K562 (cell line): Measurements from ENCODE around the gene PNMT. TPM values are rescaled to one million over a fixed set of nuclear protein-coding genes. Genes with fewer than 3 reads are reported as not detected.

ENCODE experiments used
- ATAC-seq: fragments of 200-7000 bp; cut with Tn5 transposase; 3 replicates; pipeline ENCODE4 v1.9.1; 2020; ENCODE audit warnings: moderate library complexity
- BruUV-seq: library from RNA; stranded (reverse); fragments of 400-500 nt; replicated peaks from 2 replicates; lab custom pipeline; 2021; lab: Mats Ljungman, UMichigan
- CTCF ChIA-PET: fragments of 300-600 bp; formaldehyde crosslinking; extraction: SDS; loops from one replicate; lab custom pipeline; 2021; ENCODE audit warnings: low intra/inter-chr PET ratio; lab: Yijun Ruan, JAX
- POLR2A ChIA-PET: fragments of 300-600, 350-650 bp; sonication (Branson Sonifier 250); formaldehyde crosslinking; extraction: SDS; loops from one replicate; lab custom pipeline; 2021; ENCODE audit warnings: antibody characterized with exemption, inconsistent platforms; lab: Yijun Ruan, JAX
- DNase-seq, 4 experiments: peaks; one replicate each; pipeline versions ENCODE4 v3.0.0 to v3.0.0-alpha.2; 2011 to 2018; ENCODE audit warnings: low spot score in 3 of 4, mixed read lengths in 3 of 4; ENCODE audit errors: extremely low read depth in 1 of 4
- FAIRE-seq: peaks from 2 replicates; lab custom pipeline; 2011; peaks lifted over from hg19 to GRCh38; lab: Jason Lieb, UNC
- H2AFZ ChIP-seq: 2 replicates; pipeline ENCODE4 v1.6.0; 2011; ENCODE audit warnings: low read depth, low read length, control low read depth, inconsistent platforms
- H3K27ac ChIP-seq: fragments of 200-600 bp; 3 replicates; pipeline ENCODE4 v1.8.0; 2011; ENCODE audit warnings: low read depth, mild to moderate bottlenecking, control low read depth, inconsistent platforms, low read length, moderate library complexity, mixed read lengths; ENCODE audit errors: extremely low read depth
- H3K27me3 ChIP-seq, 2 experiments: fragments of 300-600 bp in 1 of 2; 2 replicates in 1 of 2; 3 replicates in 1 of 2; pipeline versions ENCODE4 v1.6.0 to v1.8.0; 2011; ENCODE audit warnings: inconsistent platforms in 2 of 2, low read length in 2 of 2, mild to moderate bottlenecking in 1 of 2, mixed read lengths in 1 of 2, moderate library complexity in 1 of 2; ENCODE audit not compliant: control insufficient read depth in 2 of 2, insufficient read depth in 2 of 2
- H3K36me3 ChIP-seq: fragments of 300-600 bp; 3 replicates; pipeline ENCODE4 v1.8.0; 2011; ENCODE audit warnings: mild to moderate bottlenecking, low read length, inconsistent platforms; ENCODE audit not compliant: control insufficient read depth, insufficient read depth
- H3K4me1 ChIP-seq, 2 experiments: fragments of 200-600 bp in 1 of 2; replicated peaks in 1 of 2; 2 replicates in 1 of 2; 3 replicates in 1 of 2; pipeline versions ENCODE4 v1.5.1 to v1.8.0; 2011; ENCODE audit warnings: inconsistent platforms in 2 of 2, low read length in 2 of 2, mild to moderate bottlenecking in 1 of 2, mixed read lengths in 1 of 2, moderate library complexity in 1 of 2; ENCODE audit not compliant: control insufficient read depth in 2 of 2, insufficient read depth in 2 of 2
- H3K4me2 ChIP-seq: 2 replicates; pipeline ENCODE4 v1.6.1; 2011; ENCODE audit warnings: low read length, control low read depth, inconsistent platforms, mixed read lengths; ENCODE audit not compliant: insufficient read depth
- H3K4me3 ChIP-seq: fragments of 200-600 bp; sonication (generic), shearing (Covaris generic); 2 replicates; pipeline ENCODE4 v1.5.1; 2016; ENCODE audit warnings: control low read depth, inconsistent platforms
- H3K79me2 ChIP-seq: fragments of 200-600 bp; 3 replicates; pipeline ENCODE4 v1.8.0; 2011; ENCODE audit warnings: low read length, inconsistent platforms; ENCODE audit not compliant: control insufficient read depth, insufficient read depth
- H3K9ac ChIP-seq, 2 experiments: 2 replicates each; pipeline versions ENCODE4 v1.6.0 to v1.6.1; 2011; ENCODE audit warnings: low read depth in 2 of 2, low read length in 2 of 2, control low read depth in 1 of 2, inconsistent platforms in 1 of 2, mild to moderate bottlenecking in 1 of 2, mixed read lengths in 1 of 2; ENCODE audit not compliant: insufficient read depth in 1 of 2
- H3K9me1 ChIP-seq: one replicate; pipeline ENCODE4 v1.6.0; 2011; ENCODE audit warnings: inconsistent platforms, mild to moderate bottlenecking, low read length, moderate library complexity; ENCODE audit not compliant: control insufficient read depth, insufficient read depth
- H3K9me3 ChIP-seq: replicated peaks from 2 replicates; pipeline ENCODE4 v1.5.1; 2011; ENCODE audit warnings: low read depth, low read length, inconsistent platforms; ENCODE audit not compliant: control insufficient read depth, insufficient read depth
- H4K20me1 ChIP-seq: replicated peaks from 2 replicates; pipeline ENCODE4 v1.6.1; 2011; ENCODE audit warnings: low read length, inconsistent platforms, mixed read lengths; ENCODE audit not compliant: control insufficient read depth, insufficient read depth
- E4F1 ChIP-seq: fragments of 250-450 bp; sonication (Bioruptor Pico); IDR thresholded peaks from 2 replicates; pipeline ENCODE4 v1.5.0; 2021; ENCODE audit warnings: mild to moderate bottlenecking, borderline replicate concordance
- EGR1 ChIP-seq: fragments of 450-650 bp; conservative IDR thresholded peaks from 2 replicates; pipeline ENCODE4 v1.6.1; 2017; ENCODE audit warnings: mild to moderate bottlenecking
- HCFC1 ChIP-seq: IDR thresholded peaks from 2 replicates; pipeline ENCODE4 v1.6.1; 2012; ENCODE audit warnings: low read depth, low read length, improper control_type of control experiment
- KDM5B ChIP-seq: fragments of 200-600 bp; sonication (generic); IDR thresholded peaks from 2 replicates; pipeline ENCODE4 v1.6.1; 2012; ENCODE audit warnings: low read depth, mild to moderate bottlenecking, moderate library complexity, low read length, control low read depth, inconsistent platforms; ENCODE audit not compliant: insufficient replicate concordance
- KHSRP ChIP-seq: fragments of 450-650 bp; IDR thresholded peaks from 2 replicates; pipeline ENCODE4 v1.6.1; 2017
- KLF16 ChIP-seq: IDR thresholded peaks from 2 replicates; pipeline ENCODE4 v1.6.1; 2016; ENCODE audit warnings: antibody characterized with exemption
- MEIS2 ChIP-seq: fragments of 450-650 bp; IDR thresholded peaks from 2 replicates; pipeline ENCODE4 v1.6.1; 2014; ENCODE audit warnings: mild to moderate bottlenecking; ENCODE audit not compliant: partially characterized antibody
- MTA2 ChIP-seq: fragments of 450-650 bp; IDR thresholded peaks from 2 replicates; pipeline ENCODE4 v1.6.1; 2016; ENCODE audit warnings: low read depth
- NFXL1 ChIP-seq: fragments of 450-650 bp; formaldehyde crosslinking; IDR thresholded peaks from 2 replicates; pipeline ENCODE4 v1.4.0; 2021; ENCODE audit warnings: mild to moderate bottlenecking
- NR2C2 ChIP-seq, 2 experiments: fragments of 200-800 bp in 1 of 2; sonication (Bioruptor generic) in 1 of 2; sonication (generic) in 1 of 2; formaldehyde crosslinking in 1 of 2; IDR thresholded peaks; 2 replicates each; pipeline versions ENCODE4 v1.6.1 to v1.8.0; 2016 to 2022; ENCODE audit warnings: mild to moderate bottlenecking in 1 of 2, missing compliant biosample characterization in 1 of 2, missing genetic modification characterization in 1 of 2, missing genetic modification reagents in 1 of 2
- RBM17 ChIP-seq: fragments of 200-400 bp; formaldehyde crosslinking; IDR thresholded peaks from 2 replicates; pipeline ENCODE4 v1.6.1; 2017; ENCODE audit warnings: low read depth, mild to moderate bottlenecking, low read length, borderline replicate concordance
- WGBS: fragments of 100-300 bp; shearing (Covaris generic); methylation state at CpG from one replicate; pipeline ENCODE4 v1.1.6; 2016; ENCODE audit warnings: low coverage, mixed read lengths; ENCODE audit not compliant: insufficient coverage; ENCODE audit errors: missing lambda C conversion rate; 5-methylcytosine and 5-hydroxymethylcytosine counted together
- in situ Hi-C: fragments of 300-500 bp; cut with MboI; formaldehyde crosslinking; loops from 4 replicates; pipeline ENCODE4 v1.15.0; 2018; ENCODE audit warnings: inconsistent platforms, mixed read lengths
- intact Hi-C: fragments of 100-400 bp; cut with micrococcal nuclease; formaldehyde crosslinking; loops from 2 replicates; pipeline ENCODE4 v1.14.2; 2022
- polyA plus RNA-seq, 8 experiments: library from polyadenylated mRNA; depleted of rRNA in 4 of 8; stranded (reverse) in 5 of 8; unstranded in 3 of 8; fragments of >200 nt; fragmentation: Nextera tagmentation in 2 of 8; fragmentation: Illumina TruSeq in 1 of 8; extraction: Ambion mirVana in 2 of 8; extraction: Trizol in 1 of 8; gene quantifications; 2 replicates each; pipeline versions ENCODE4 v1.2.1 to v1.2.3, GENCODE V29; 2011 to 2014; ENCODE audit warnings: inconsistent platforms in 1 of 8, missing spikeins in 1 of 8
- total RNA-seq, 7 experiments: library from RNA; depleted of rRNA in 6 of 7; stranded (reverse); fragments of >200 nt in 6 of 7; fragmentation: Illumina TruSeq in 2 of 7; extraction: Trizol in 2 of 7; gene quantifications; 2 replicates each; pipeline versions ENCODE4 v1.2.1 to v1.2.3, GENCODE V29; 2011 to 2021; ENCODE audit warnings: low replicate concordance in 1 of 7
- TF ChIP-seq, protein P1 (sequence below): fragments of 200-800 bp; sonication (Bioruptor generic); IDR thresholded peaks from 2 replicates; pipeline ENCODE4 v1.6.1; 2017; ENCODE audit warnings: missing genetic modification characterization, missing compliant biosample characterization

Gene PNMT
- total and polyA plus RNA-seq, 9 of the 15 experiments (the other 6 are each of a cell fraction or from before 2014, with no cell fraction given): 0.55 to 18.1 (median 5.8) TPM

DNA sequence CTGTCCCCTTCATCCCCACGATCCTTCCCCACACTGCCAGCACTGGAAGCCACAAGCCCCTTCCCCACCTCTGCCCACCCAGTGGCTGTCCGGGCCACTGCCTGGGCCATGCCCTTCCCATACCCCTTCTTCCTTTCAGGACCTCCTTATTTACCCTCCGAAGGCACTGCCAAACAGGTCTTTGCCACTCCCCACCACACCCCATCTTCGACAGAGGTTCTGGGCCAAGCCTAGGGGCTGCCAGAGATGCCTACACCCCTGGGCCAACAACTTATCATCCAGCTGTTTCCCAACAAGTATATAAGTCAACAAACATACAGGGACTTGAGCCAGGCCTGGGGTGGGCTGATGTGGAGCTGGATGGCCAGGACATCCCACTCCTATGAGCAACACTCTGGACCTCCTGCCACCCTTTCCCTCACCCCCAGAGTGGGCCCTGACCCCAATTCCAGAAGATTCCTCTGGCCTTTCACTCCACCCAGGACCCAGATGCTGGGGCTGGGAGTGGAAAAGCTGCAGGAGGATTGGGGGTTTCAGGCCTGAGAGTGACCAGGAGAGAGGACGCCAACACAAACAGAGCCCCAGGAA is 43.0 kb upstream of the PNMT start (continued):
- TF ChIP-seq MTA2 (no peak), KDM5B (no peak), NR2C2 (CRISPR knock-in tag; IDR thresholded peaks at IDR 0.05) (no peak), NR2C2 (tag; IDR thresholded peaks at IDR 0.05) (no peak)

DNA sequence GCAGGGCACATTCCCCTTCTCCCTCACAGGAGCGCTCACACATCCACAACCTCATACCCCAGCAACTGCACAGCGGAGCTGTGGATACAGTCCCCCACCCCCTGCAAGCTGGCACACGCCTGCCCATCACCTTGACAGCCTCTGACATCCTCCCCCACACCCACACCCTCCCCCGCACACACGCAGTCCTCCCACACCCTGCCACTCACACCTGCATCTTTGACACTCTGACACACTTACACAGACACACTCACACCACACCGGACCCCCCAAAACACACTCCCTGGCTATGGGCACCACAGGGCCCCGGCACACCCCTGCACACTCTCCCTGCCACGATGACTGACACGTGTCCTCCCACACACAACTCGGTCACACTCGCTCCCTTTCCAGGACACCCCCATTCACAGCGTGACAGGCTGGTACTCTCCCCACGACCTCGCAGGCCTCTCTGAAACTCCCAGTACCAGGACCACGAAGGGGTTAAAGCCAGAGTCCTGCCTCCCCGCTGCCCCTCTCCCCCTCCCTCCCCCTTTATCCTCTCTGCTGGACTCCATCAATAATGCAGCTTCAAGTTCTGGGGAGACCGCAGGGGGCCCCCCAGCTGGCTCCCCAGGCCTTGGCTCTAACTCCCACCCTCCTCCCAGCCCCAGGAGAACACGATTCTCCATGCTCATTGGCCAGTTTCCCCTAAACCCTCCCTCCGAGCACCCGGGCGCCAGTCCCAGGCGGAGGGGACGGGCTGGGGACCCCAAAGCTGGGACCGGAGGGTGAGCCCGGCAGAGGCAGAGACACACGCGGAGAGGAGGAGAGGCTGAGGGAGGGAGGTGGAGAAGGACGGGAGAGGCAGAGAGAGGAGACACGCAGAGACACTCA is 41.8 kb upstream of the PNMT start, which contains the start of gene PPP1R1B:
PPP1R1B (plus strand) TSS at position 782 of the 876 bp plus-strand sequence. CDS start 441 bp downstream, outside the sequence.
- DNase-seq: peak in 2 of 4 experiments; percentile 50 to 59
- TF ChIP-seq MEIS2 (peak; percentile 38), KLF16 (peak; percentile 48; the same call in 1 of the 2 replicates), HCFC1 (no peak), E4F1 (CRISPR knock-in tag) (no peak), KHSRP (no peak), NFXL1 (no peak), EGR1 (peak; percentile 87), RBM17 (no peak)
- TF ChIP-seq, protein P1, sequence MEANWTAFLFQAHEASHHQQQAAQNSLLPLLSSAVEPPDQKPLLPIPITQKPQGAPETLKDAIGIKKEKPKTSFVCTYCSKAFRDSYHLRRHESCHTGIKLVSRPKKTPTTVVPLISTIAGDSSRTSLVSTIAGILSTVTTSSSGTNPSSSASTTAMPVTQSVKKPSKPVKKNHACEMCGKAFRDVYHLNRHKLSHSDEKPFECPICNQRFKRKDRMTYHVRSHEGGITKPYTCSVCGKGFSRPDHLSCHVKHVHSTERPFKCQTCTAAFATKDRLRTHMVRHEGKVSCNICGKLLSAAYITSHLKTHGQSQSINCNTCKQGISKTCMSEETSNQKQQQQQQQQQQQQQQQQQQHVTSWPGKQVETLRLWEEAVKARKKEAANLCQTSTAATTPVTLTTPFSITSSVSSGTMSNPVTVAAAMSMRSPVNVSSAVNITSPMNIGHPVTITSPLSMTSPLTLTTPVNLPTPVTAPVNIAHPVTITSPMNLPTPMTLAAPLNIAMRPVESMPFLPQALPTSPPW (CRISPR knock-in tag): peak; percentile 16; the same call in 1 of the 2 replicates

More for the DNA sequence above, 41.8 kb upstream of the PNMT start, which contains the start of gene PPP1R1B:
- Histone ChIP-seq H3K9ac (peak within 1 kb of the TSS in 1 of 2 experiments; percentile 76; a peak in 1 of 4 replicates), H3K4me2 (no peak within 1 kb of the TSS), H3K27ac (no peak within 1 kb of the TSS), H2AFZ (no peak within 1 kb of the TSS), H3K27me3 (peaks cover 0 to 3% of the 10 kb centered on the region in 2 experiments; a peak in 2 of 5 replicates), H3K36me3 (no peaks in the 10 kb centered on the region), H3K4me1 (peaks cover 3 to 49% of the 10 kb centered on the region in 2 experiments; a peak in 2 of 5 replicates), H3K4me3 (no peak within 1 kb of the TSS), H3K9me3 (no peaks in the 10 kb centered on the region), H4K20me1 (no peaks in the 10 kb centered on the region), H3K79me2 (no peaks in the 10 kb centered on the region), H3K9me1 (no peaks in the 10 kb centered on the region)
- ChIA-PET CTCF (no interaction called here), POLR2A (no interaction called here)
- 33% methylated on average over 23 of the region's 29 CpGs for WGBS
- ATAC-seq (no peak), FAIRE-seq (no peak)
- in situ Hi-C loops: no loop called here
- BruUV-seq: no TSS peak
- intact Hi-C loops: no loop called here
